ENCODE results near the gene COX7A2L.

GRCh38 chr2:42360890-42361727 is at the start of gene COX7A2L:
- TF ChIP-seq TAF1 (conservative IDR thresholded peaks at IDR 0.05) (peak; percentile 64), CTCF (IDR thresholded peaks at IDR 0.05; ENCODE audit: low read depth, low read length, missing input control) (peak; percentile 27), RAD21 (IDR thresholded peaks at IDR 0.05) (peak; percentile 47 to 71), NR2F2 (IDR thresholded peaks at IDR 0.05) (no peak), EGR1 (IDR thresholded peaks at IDR 0.05; ENCODE audit: low read depth in 2 of 2) (peak in 1 of 2 donors; percentile 19), ZBTB33 (IDR thresholded peaks at IDR 0.05) (peak; percentile 87), REST (IDR thresholded peaks at IDR 0.05) (peak; percentile 75), MAX (IDR thresholded peaks at IDR 0.05) (peak; percentile 77)
